IPS DF 19.7 (cell line): ENCODE data around the gene ANKS3.

Source experiments
- DNase-seq: peaks from one replicate; pipeline ENCODE4 v3.0.0-alpha.2; 2013; ENCODE audit warnings: low read depth, low spot score

Gene ANKS3

GRCh38 chr16:4649744-4650442, 84.2 kb downstream of the ANKS3 start:
- DNase-seq, result no peak

GRCh38 chr16:4648917-4649316, 85.2 kb downstream of the ANKS3 start:
- DNase-seq, result no peak

DNA sequence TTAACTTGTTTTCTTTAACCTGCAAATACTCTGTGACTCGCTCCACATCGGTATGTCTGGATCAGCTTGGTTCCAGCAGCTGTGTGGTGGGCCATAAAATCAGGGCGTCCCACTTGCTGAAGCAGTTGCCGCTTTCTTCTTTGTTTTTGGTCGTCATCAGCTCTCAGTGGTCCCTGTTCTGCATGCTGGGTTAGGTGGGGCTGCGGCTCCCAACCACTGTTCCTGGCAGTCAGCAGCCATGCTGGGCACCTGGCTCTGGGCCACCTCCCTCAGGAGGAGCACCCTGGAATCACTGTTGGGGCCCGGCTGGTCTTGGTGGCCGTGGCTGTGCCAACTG, 86.5 kb downstream of the ANKS3 start:
- DNase-seq, result no peak

GRCh38 chr16:4646773-4647643, 87.1 kb downstream of the ANKS3 start:
- DNase-seq, result no peak
